SK-N-SH treated with all-trans-retinoic acid at 6 μM for 48 hours (cell line): ENCODE results near the gene NKAIN1.

Experiments
- ARNTL ChIP-seq: fragments of 450-650 bp; formaldehyde crosslinking; IDR thresholded peaks from 2 replicates; pipeline ENCODE4 v1.5.0; 2020; ENCODE audit warnings: low read depth, mild to moderate bottlenecking, moderate library complexity, borderline replicate concordance
- BACH2 ChIP-seq: fragments of 250-450 bp; sonication (Bioruptor Pico); IDR thresholded peaks from 2 replicates; pipeline ENCODE4 v1.9.0; 2021; ENCODE audit warnings: mild to moderate bottlenecking, borderline replicate concordance
- RARB ChIP-seq: fragments of 250-450 bp; sonication (Bioruptor Pico); IDR thresholded peaks from 2 replicates; pipeline ENCODE4 v1.8.0; 2021; ENCODE audit warnings: mild to moderate bottlenecking, moderate library complexity
- SNAI2 ChIP-seq: fragments of 250-450 bp; sonication (Bioruptor Pico); IDR thresholded peaks from 2 replicates; pipeline ENCODE4 v1.5.0; 2020; ENCODE audit warnings: mild to moderate bottlenecking, moderate library complexity
- ZC3H10 ChIP-seq: fragments of 250-450 bp; sonication (Bioruptor Pico); IDR thresholded peaks from 2 replicates; pipeline ENCODE4 v1.5.1; 2021; ENCODE audit warnings: mild to moderate bottlenecking, moderate library complexity
- ZNF565 ChIP-seq: fragments of 450-650 bp; formaldehyde crosslinking; conservative IDR thresholded peaks from 2 replicates; pipeline ENCODE4 v1.5.0; 2020; ENCODE audit warnings: low read depth, mild to moderate bottlenecking, moderate library complexity
- ZNF70 ChIP-seq: fragments of 450-650 bp; formaldehyde crosslinking; IDR thresholded peaks from 2 replicates; pipeline ENCODE4 v1.5.0; 2020; ENCODE audit warnings: mild to moderate bottlenecking, moderate library complexity
- TF ChIP-seq, protein P1 (sequence below): fragments of 250-450 bp; sonication (Bioruptor Pico); IDR thresholded peaks from 2 replicates; pipeline ENCODE4 v1.8.0; 2020; ENCODE audit warnings: mild to moderate bottlenecking, moderate library complexity, borderline replicate concordance

DNA sequence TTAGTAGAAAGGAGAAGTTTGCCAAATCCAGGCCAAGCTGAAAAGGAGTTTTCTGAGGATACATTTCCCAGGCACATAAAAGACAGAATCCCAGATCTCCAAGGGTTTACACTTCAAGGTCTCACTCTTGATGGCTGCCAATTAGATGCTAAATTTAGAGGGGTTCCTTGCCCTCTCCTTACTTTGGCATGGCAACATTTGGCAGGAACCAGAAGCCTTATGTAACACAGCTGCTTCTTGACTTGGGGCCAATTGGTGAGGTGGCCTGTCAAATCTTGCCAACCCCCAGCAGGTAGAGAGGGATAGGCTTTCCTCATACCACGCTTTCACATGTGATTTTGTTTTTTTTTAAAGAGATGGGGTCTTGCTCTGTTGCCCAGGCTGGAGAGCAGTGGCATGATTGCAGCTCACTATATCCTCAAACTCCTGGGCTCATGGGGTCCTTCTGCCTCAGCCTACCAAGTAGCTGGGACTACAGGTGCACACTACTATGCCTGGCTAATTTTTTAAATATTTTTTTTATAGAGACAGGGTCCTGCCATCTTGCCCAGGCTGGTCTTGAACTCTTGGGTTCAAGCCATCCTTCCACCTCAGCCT is 25.2 kb upstream of the NKAIN1 start:
- TF ChIP-seq ARNTL (CRISPR knock-in tag) (no peak), ZNF565 (CRISPR knock-in tag) (no peak), SNAI2 (CRISPR knock-in tag) (no peak), ZC3H10 (CRISPR knock-in tag) (no peak), BACH2 (CRISPR knock-in tag) (no peak), ZNF70 (CRISPR knock-in tag) (no peak), RARB (no peak)
- TF ChIP-seq, protein P1, sequence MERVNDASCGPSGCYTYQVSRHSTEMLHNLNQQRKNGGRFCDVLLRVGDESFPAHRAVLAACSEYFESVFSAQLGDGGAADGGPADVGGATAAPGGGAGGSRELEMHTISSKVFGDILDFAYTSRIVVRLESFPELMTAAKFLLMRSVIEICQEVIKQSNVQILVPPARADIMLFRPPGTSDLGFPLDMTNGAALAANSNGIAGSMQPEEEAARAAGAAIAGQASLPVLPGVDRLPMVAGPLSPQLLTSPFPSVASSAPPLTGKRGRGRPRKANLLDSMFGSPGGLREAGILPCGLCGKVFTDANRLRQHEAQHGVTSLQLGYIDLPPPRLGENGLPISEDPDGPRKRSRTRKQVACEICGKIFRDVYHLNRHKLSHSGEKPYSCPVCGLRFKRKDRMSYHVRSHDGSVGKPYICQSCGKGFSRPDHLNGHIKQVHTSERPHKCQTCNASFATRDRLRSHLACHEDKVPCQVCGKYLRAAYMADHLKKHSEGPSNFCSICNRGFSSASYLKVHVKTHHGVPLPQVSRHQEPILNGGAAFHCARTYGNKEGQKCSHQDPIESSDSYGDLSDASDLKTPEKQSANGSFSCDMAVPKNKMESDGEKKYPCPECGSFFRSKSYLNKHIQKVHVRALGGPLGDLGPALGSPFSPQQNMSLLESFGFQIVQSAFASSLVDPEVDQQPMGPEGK (CRISPR knock-in tag), result no peak
